ENCODE measurements around the gene STARD10. TPM values are rescaled to one million over a fixed set of nuclear protein-coding genes. Genes with fewer than 3 reads are reported as not detected.

Gene STARD10
- total and polyA plus RNA-seq, 2 of the 8 experiments (the other 6 are each of a cell fraction or from before 2014, with no cell fraction given), result 23.7 to 35.7 TPM

DNA sequence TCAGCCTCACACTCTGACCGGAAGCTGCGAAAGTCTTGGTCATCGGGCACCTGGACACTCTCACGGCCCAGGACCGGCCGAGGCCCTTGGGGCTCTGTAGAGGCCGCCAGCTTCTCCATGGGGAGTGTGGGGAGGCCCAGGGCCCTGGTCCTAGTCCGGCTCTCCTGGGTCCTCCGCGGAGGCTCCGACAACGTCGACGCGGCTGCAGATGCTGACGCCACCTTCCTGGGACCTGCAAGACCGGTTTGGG lies 12.9 kb downstream of the STARD10 start (continued):
- TF ChIP-seq, protein P1, sequence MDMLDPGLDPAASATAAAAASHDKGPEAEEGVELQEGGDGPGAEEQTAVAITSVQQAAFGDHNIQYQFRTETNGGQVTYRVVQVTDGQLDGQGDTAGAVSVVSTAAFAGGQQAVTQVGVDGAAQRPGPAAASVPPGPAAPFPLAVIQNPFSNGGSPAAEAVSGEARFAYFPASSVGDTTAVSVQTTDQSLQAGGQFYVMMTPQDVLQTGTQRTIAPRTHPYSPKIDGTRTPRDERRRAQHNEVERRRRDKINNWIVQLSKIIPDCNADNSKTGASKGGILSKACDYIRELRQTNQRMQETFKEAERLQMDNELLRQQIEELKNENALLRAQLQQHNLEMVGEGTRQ (IDR thresholded peaks at IDR 0.05; ENCODE audit: low read length), result no peak
- TF ChIP-seq, protein P2, sequence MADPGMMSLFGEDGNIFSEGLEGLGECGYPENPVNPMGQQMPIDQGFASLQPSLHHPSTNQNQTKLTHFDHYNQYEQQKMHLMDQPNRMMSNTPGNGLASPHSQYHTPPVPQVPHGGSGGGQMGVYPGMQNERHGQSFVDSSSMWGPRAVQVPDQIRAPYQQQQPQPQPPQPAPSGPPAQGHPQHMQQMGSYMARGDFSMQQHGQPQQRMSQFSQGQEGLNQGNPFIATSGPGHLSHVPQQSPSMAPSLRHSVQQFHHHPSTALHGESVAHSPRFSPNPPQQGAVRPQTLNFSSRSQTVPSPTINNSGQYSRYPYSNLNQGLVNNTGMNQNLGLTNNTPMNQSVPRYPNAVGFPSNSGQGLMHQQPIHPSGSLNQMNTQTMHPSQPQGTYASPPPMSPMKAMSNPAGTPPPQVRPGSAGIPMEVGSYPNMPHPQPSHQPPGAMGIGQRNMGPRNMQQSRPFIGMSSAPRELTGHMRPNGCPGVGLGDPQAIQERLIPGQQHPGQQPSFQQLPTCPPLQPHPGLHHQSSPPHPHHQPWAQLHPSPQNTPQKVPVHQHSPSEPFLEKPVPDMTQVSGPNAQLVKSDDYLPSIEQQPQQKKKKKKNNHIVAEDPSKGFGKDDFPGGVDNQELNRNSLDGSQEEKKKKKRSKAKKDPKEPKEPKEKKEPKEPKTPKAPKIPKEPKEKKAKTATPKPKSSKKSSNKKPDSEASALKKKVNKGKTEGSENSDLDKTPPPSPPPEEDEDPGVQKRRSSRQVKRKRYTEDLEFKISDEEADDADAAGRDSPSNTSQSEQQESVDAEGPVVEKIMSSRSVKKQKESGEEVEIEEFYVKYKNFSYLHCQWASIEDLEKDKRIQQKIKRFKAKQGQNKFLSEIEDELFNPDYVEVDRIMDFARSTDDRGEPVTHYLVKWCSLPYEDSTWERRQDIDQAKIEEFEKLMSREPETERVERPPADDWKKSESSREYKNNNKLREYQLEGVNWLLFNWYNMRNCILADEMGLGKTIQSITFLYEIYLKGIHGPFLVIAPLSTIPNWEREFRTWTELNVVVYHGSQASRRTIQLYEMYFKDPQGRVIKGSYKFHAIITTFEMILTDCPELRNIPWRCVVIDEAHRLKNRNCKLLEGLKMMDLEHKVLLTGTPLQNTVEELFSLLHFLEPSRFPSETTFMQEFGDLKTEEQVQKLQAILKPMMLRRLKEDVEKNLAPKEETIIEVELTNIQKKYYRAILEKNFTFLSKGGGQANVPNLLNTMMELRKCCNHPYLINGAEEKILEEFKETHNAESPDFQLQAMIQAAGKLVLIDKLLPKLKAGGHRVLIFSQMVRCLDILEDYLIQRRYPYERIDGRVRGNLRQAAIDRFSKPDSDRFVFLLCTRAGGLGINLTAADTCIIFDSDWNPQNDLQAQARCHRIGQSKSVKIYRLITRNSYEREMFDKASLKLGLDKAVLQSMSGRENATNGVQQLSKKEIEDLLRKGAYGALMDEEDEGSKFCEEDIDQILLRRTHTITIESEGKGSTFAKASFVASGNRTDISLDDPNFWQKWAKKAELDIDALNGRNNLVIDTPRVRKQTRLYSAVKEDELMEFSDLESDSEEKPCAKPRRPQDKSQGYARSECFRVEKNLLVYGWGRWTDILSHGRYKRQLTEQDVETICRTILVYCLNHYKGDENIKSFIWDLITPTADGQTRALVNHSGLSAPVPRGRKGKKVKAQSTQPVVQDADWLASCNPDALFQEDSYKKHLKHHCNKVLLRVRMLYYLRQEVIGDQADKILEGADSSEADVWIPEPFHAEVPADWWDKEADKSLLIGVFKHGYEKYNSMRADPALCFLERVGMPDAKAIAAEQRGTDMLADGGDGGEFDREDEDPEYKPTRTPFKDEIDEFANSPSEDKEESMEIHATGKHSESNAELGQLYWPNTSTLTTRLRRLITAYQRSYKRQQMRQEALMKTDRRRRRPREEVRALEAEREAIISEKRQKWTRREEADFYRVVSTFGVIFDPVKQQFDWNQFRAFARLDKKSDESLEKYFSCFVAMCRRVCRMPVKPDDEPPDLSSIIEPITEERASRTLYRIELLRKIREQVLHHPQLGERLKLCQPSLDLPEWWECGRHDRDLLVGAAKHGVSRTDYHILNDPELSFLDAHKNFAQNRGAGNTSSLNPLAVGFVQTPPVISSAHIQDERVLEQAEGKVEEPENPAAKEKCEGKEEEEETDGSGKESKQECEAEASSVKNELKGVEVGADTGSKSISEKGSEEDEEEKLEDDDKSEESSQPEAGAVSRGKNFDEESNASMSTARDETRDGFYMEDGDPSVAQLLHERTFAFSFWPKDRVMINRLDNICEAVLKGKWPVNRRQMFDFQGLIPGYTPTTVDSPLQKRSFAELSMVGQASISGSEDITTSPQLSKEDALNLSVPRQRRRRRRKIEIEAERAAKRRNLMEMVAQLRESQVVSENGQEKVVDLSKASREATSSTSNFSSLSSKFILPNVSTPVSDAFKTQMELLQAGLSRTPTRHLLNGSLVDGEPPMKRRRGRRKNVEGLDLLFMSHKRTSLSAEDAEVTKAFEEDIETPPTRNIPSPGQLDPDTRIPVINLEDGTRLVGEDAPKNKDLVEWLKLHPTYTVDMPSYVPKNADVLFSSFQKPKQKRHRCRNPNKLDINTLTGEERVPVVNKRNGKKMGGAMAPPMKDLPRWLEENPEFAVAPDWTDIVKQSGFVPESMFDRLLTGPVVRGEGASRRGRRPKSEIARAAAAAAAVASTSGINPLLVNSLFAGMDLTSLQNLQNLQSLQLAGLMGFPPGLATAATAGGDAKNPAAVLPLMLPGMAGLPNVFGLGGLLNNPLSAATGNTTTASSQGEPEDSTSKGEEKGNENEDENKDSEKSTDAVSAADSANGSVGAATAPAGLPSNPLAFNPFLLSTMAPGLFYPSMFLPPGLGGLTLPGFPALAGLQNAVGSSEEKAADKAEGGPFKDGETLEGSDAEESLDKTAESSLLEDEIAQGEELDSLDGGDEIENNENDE (IDR thresholded peaks at IDR 0.05; ENCODE audit: insufficient replicate concordance, low read length), result no peak
- TF ChIP-seq NRF1 (IDR thresholded peaks at IDR 0.05; ENCODE audit: low read depth, low read length), result no peak

Measured in H1 (cell line).